Smooth muscle cell (in vitro differentiated cells): ENCODE results near the gene SULF2. TPM values are rescaled to one million over a fixed set of nuclear protein-coding genes. Genes with fewer than 3 reads are reported as not detected.

Source experiments
- DNase-seq: peaks from one replicate; lab custom pipeline; 2025; ENCODE audit not compliant: unreplicated experiment; lab: John Stamatoyannopoulos, UW
- H2AFZ ChIP-seq: fragments of 200-600 bp; sonication (generic); 2 replicates; pipeline ENCODE4 v1.6.0; 2016; ENCODE audit warnings: antibody characterized with exemption, low read depth, mild to moderate bottlenecking
- H3F3A ChIP-seq: fragments of 200-600 bp; sonication (generic); 2 replicates; pipeline ENCODE4 v1.6.0; 2017; ENCODE audit warnings: antibody characterized with exemption, low read depth
- H3K27ac ChIP-seq: fragments of 200-600 bp; sonication (generic); 2 replicates; pipeline ENCODE4 v1.5.1; 2016; ENCODE audit warnings: low read depth, mild to moderate bottlenecking
- H3K27me3 ChIP-seq: fragments of 200-600 bp; sonication (generic); 2 replicates; pipeline ENCODE4 v1.6.1; 2016; ENCODE audit warnings: low read depth, mild to moderate bottlenecking
- H3K36me3 ChIP-seq: fragments of 200-600 bp; sonication (generic); 2 replicates; pipeline ENCODE4 v1.5.1; 2016; ENCODE audit warnings: low read depth
- H3K4me1 ChIP-seq: fragments of 200-600 bp; sonication (generic); 2 replicates; pipeline ENCODE4 v1.5.1; 2016; ENCODE audit warnings: low read depth
- H3K4me2 ChIP-seq: fragments of 200-600 bp; sonication (generic); 2 replicates; pipeline ENCODE4 v1.6.0; 2016; ENCODE audit warnings: mild to moderate bottlenecking
- H3K4me3 ChIP-seq: fragments of 200-600 bp; sonication (generic); 2 replicates; pipeline ENCODE4 v1.5.1; 2016; ENCODE audit warnings: mild to moderate bottlenecking
- H3K79me2 ChIP-seq: fragments of 200-600 bp; sonication (generic); 2 replicates; pipeline ENCODE4 v1.6.0; 2016; ENCODE audit warnings: low read depth, mild to moderate bottlenecking
- H3K9ac ChIP-seq: fragments of 200-600 bp; sonication (generic); 2 replicates; pipeline ENCODE4 v1.6.0; 2016; ENCODE audit warnings: low read depth
- H3K9me3 ChIP-seq: fragments of 200-600 bp; sonication (generic); replicated peaks from 2 replicates; pipeline ENCODE4 v1.5.1; 2016; ENCODE audit warnings: low read depth
- H4K20me1 ChIP-seq: fragments of 200-600 bp; sonication (generic); 2 replicates; pipeline ENCODE4 v1.6.0; 2016; ENCODE audit warnings: low read depth
- CTCF ChIP-seq: fragments of 200-600 bp; sonication (generic); IDR thresholded peaks from 2 replicates; pipeline ENCODE4 v1.5.1; 2017; ENCODE audit warnings: borderline replicate concordance, mild to moderate bottlenecking, antibody characterized with exemption; ENCODE audit not compliant: insufficient read depth, poor library complexity, severe bottlenecking
- WGBS: methylation state at CpG from one replicate; pipeline ENCODE4 v1.1.7; 2016; ENCODE audit warnings: low lambda C conversion rate; 5-methylcytosine and 5-hydroxymethylcytosine counted together
- polyA plus RNA-seq: library from polyadenylated mRNA; unstranded; fragments of >200 nt; fragmentation: Nextera tagmentation; extraction: Ambion mirVana; gene quantifications from 2 replicates; pipeline ENCODE4 v1.2.1, GENCODE V29; 2016
- total RNA-seq: library from RNA; depleted of rRNA; stranded (reverse); fragments of >200 nt; gene quantifications from 2 replicates; pipeline ENCODE4 v1.2.3, GENCODE V29; 2014

Gene SULF2
- total and polyA plus RNA-seq, 2 experiments from 2014 or later: 109 to 144 TPM

GRCh38 chr20:47748069-47748468 is 37.2 kb downstream of the SULF2 start:
- H3K79me2 ChIP-seq: no peaks in the 10 kb centered on the region
- H3K4me3 ChIP-seq: no peak overlapping the region
- no peak for DNase-seq
- peaks cover 53% of the 10 kb centered on the region for H4K20me1 ChIP-seq
- H3K9me3 ChIP-seq: no peaks in the 10 kb centered on the region
- no peak overlapping the region for H3K4me2 ChIP-seq
- H3K9ac ChIP-seq: no peak overlapping the region
- H3F3A ChIP-seq: no peaks in the 10 kb centered on the region
- 91% methylated on average over 6 of the region's 6 CpGs for WGBS
- TF ChIP-seq CTCF: no peak
- no peak overlapping the region for H2AFZ ChIP-seq
- no peak overlapping the region for H3K27ac ChIP-seq
- no peaks in the 10 kb centered on the region for H3K4me1 ChIP-seq
- H3K27me3 ChIP-seq: no peaks in the 10 kb centered on the region
- no peaks in the 10 kb centered on the region for H3K36me3 ChIP-seq

GRCh38 chr20:47747669-47748031 is 37.6 kb downstream of the SULF2 start:
- Histone ChIP-seq H3K27me3 (no peaks in the 10 kb centered on the region), H3K4me1 (no peaks in the 10 kb centered on the region), H3K79me2 (no peaks in the 10 kb centered on the region), H3K9ac (no peak overlapping the region), H3K36me3 (no peaks in the 10 kb centered on the region), H3F3A (no peaks in the 10 kb centered on the region), H2AFZ (no peak overlapping the region), H3K27ac (no peak overlapping the region), H3K4me3 (no peak overlapping the region), H3K9me3 (no peaks in the 10 kb centered on the region), H3K4me2 (no peak overlapping the region), H4K20me1 (peaks cover 53% of the 10 kb centered on the region)
- no peak for DNase-seq
- TF ChIP-seq CTCF: no peak
- WGBS: 95% methylated on average over 10 of the region's 10 CpGs

GRCh38 chr20:47744803-47745202 is 40.5 kb downstream of the SULF2 start:
- Histone ChIP-seq H3K4me3 (no peak overlapping the region), H3K4me1 (no peaks in the 10 kb centered on the region), H3K27ac (no peak overlapping the region), H3K36me3 (no peaks in the 10 kb centered on the region), H4K20me1 (peaks cover 50% of the 10 kb centered on the region), H3K79me2 (no peaks in the 10 kb centered on the region), H3K27me3 (no peaks in the 10 kb centered on the region), H3K9ac (no peak overlapping the region), H2AFZ (no peak overlapping the region), H3K9me3 (no peaks in the 10 kb centered on the region), H3K4me2 (no peak overlapping the region), H3F3A (no peaks in the 10 kb centered on the region)
- 98% methylated on average over 4 of the region's 4 CpGs for WGBS
- DNase-seq: no peak
- no peak for TF ChIP-seq CTCF

GRCh38 chr20:47743671-47744070 is 41.6 kb downstream of the SULF2 start:
- no peaks in the 10 kb centered on the region for H3K36me3 ChIP-seq
- H3K9ac ChIP-seq: no peak overlapping the region
- no peaks in the 10 kb centered on the region for H3K4me1 ChIP-seq
- H3K4me3 ChIP-seq: no peak overlapping the region
- 89% methylated on average over 7 of the region's 7 CpGs for WGBS
- no peak for TF ChIP-seq CTCF
- H3K27me3 ChIP-seq: no peaks in the 10 kb centered on the region
- H3K9me3 ChIP-seq: no peaks in the 10 kb centered on the region
- no peak overlapping the region for H3K27ac ChIP-seq
- H3K4me2 ChIP-seq: no peak overlapping the region
- H2AFZ ChIP-seq: no peak overlapping the region
- peaks cover 60% of the 10 kb centered on the region for H4K20me1 ChIP-seq
- H3K79me2 ChIP-seq: no peaks in the 10 kb centered on the region
- DNase-seq: no peak
- H3F3A ChIP-seq: no peaks in the 10 kb centered on the region
